Measurements from ENCODE around the gene PDS5A. TPM values are rescaled to one million over a fixed set of nuclear protein-coding genes. Genes with fewer than 3 reads are reported as not detected.
"Not testable (repeated sequence)": the region's sequence is repeated elsewhere in the genome, so short reads cannot be mapped to it uniquely, and the experiment has no call there.

The PDS5A gene, protein sequence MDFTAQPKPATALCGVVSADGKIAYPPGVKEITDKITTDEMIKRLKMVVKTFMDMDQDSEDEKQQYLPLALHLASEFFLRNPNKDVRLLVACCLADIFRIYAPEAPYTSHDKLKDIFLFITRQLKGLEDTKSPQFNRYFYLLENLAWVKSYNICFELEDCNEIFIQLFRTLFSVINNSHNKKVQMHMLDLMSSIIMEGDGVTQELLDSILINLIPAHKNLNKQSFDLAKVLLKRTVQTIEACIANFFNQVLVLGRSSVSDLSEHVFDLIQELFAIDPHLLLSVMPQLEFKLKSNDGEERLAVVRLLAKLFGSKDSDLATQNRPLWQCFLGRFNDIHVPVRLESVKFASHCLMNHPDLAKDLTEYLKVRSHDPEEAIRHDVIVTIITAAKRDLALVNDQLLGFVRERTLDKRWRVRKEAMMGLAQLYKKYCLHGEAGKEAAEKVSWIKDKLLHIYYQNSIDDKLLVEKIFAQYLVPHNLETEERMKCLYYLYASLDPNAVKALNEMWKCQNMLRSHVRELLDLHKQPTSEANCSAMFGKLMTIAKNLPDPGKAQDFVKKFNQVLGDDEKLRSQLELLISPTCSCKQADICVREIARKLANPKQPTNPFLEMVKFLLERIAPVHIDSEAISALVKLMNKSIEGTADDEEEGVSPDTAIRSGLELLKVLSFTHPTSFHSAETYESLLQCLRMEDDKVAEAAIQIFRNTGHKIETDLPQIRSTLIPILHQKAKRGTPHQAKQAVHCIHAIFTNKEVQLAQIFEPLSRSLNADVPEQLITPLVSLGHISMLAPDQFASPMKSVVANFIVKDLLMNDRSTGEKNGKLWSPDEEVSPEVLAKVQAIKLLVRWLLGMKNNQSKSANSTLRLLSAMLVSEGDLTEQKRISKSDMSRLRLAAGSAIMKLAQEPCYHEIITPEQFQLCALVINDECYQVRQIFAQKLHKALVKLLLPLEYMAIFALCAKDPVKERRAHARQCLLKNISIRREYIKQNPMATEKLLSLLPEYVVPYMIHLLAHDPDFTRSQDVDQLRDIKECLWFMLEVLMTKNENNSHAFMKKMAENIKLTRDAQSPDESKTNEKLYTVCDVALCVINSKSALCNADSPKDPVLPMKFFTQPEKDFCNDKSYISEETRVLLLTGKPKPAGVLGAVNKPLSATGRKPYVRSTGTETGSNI (N-terminal part only)
- 10 to 100 TPM; 80.1 to 99.9 (median 99.8) TPM for total RNA-seq
- total RNA-seq (2013): 110 TPM

- peak; percentile 85 to 96 (median 88) for ATAC-seq
- Histone ChIP-seq H3K36me3 (ENCODE audit: control insufficient read depth, insufficient read depth, low read length) (peaks cover 19% of the 10 kb centered on the region), H3K27me3 (ENCODE audit: control insufficient read depth, insufficient read depth, low read length) (no peaks in the 10 kb centered on the region), H3K27ac (ENCODE audit: low read length) (peak within 1 kb of the TSS; percentile 75), H3K4me1 (ENCODE audit: control insufficient read depth, insufficient read depth, low read length) (peaks cover 13% of the 10 kb centered on the region), H3K4me3 (ENCODE audit: low read length) (peak within 1 kb of the TSS; percentile 70), H3K9me3 (ENCODE audit: control insufficient read depth, insufficient read depth, low read length) (no peaks in the 10 kb centered on the region)
- WGBS (ENCODE audit: insufficient coverage): under 1% methylated on average over 117 of the region's 117 CpGs
- TF ChIP-seq CTCF (IDR thresholded peaks at IDR 0.05): peak; percentile 80
- Mint-ChIP-seq H3K36me3 (no peaks in the 10 kb centered on the region), H3K4me1 (peaks cover 27 to 31% of the 10 kb centered on the region in 2 donors), H3K9me3 (no peaks in the 10 kb centered on the region), H3K4me3 (peak within 1 kb of the TSS; percentile 90), H3K27me3 (ENCODE audit: low read depth in 2 of 2) (no peaks in the 10 kb centered on the region), H3K27ac (peak within 1 kb of the TSS; percentile 86 to 88)
- intact Hi-C loops (cut with micrococcal nuclease): loop anchor here (1.0 to 10.0 kb wide), 5 partner anchors 73 to 450 kb away; partner anchors contain the start of genes N4BP2, SMIM14 and UGDH
- DNase-seq: peak; percentile 86 to 96
Observed at GRCh38 chr4:39977489-39978377, at the start of gene PDS5A. TSS of gene PDS5A (minus strand) at chr4:39977911. CDS start at chr4:39976577, 1,334 bp downstream.

DNA sequence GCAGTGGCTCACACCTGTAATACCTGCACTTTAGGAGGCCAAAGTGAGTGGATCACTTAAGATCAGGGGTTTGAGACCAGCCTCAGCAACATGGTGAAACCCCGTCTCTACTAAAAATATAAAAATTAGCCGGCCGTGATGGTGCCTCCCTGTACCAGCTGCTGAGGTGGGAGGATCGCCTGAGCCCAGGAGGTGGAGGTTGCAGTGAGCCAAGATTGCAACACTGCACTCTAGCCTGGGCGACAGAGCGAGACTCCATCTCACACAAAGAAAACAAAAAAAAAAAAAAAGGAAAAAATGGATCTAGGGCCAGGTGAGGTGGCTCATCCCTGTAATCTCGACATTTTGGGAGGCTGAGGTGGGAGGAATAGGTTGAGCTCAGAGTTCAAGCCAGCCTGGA lies 46.3 kb upstream of the PDS5A start:
- H3K4me3 Mint-ChIP-seq; H3K4me1 Mint-ChIP-seq; H3K27me3 Mint-ChIP-seq (ENCODE audit: low read depth in 2 of 2); H3K9me3 ChIP-seq (ENCODE audit: control insufficient read depth, insufficient read depth, low read length); H3K36me3 Mint-ChIP-seq; H3K4me1 ChIP-seq (ENCODE audit: control insufficient read depth, insufficient read depth, low read length); H3K27ac Mint-ChIP-seq; H3K9me3 Mint-ChIP-seq; H3K27ac ChIP-seq (ENCODE audit: low read length); ATAC-seq; H3K36me3 ChIP-seq (ENCODE audit: control insufficient read depth, insufficient read depth, low read length); H3K27me3 ChIP-seq (ENCODE audit: control insufficient read depth, insufficient read depth, low read length); intact Hi-C loops (cut with micrococcal nuclease); H3K4me3 ChIP-seq (ENCODE audit: low read length); DNase-seq: not testable (repeated sequence)
- WGBS (ENCODE audit: insufficient coverage): 82% methylated on average over 5 of the region's 7 CpGs

DNA sequence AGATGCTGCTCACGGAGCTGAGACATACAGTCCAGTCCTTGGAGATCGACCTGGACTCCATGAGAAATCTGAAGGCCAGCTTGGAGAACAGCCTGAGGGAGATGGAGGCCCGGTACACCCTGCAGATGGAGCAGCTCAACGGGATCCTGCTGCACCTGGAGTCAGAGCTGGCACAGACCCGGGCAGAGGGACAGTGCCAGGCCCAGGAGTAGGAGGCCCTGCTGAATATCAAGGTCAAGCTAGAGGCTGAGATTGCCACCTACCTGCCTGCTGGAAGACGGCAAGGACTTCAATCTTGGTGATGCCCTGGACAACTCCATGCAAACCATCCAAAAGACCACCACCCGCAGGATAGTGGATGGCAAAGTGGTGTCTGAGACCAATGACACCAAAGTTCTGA lies 43.4 kb upstream of the PDS5A start:
- H3K9me3 Mint-ChIP-seq; H3K9me3 ChIP-seq (ENCODE audit: control insufficient read depth, insufficient read depth, low read length); H3K27me3 Mint-ChIP-seq (ENCODE audit: low read depth in 2 of 2); H3K4me3 ChIP-seq (ENCODE audit: low read length); H3K27me3 ChIP-seq (ENCODE audit: control insufficient read depth, insufficient read depth, low read length); H3K36me3 ChIP-seq (ENCODE audit: control insufficient read depth, insufficient read depth, low read length); H3K4me1 ChIP-seq (ENCODE audit: control insufficient read depth, insufficient read depth, low read length); H3K4me3 Mint-ChIP-seq; ATAC-seq; H3K4me1 Mint-ChIP-seq; H3K27ac Mint-ChIP-seq; DNase-seq; intact Hi-C loops (cut with micrococcal nuclease); H3K27ac ChIP-seq (ENCODE audit: low read length); H3K36me3 Mint-ChIP-seq: not testable (repeated sequence)
- 90% methylated on average over 7 of the region's 7 CpGs for WGBS (ENCODE audit: insufficient coverage)

DNA sequence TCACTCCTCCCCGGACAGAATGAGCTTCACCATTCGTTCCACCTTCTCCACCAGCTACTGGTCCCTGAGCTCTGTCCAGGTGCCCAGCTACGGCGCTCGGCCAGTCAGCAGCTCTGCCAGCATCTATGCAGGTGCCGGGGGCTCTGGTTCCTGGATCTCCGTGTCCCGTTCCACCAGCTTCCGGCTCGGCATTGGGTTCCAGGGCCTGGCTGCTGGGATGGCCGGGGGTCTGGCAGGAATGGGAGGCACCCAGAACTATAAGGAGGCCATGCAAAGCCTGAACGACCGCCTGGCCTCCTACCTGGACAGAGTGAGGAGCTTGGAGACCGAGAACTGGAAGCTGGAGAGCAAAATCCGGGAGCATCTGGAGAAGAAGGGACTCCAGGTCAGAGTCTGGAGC lies 42.5 kb upstream of the PDS5A start:
- Histone ChIP-seq H3K27me3 (ENCODE audit: control insufficient read depth, insufficient read depth, low read length) (no peaks in the 10 kb centered on the region), H3K9me3 (ENCODE audit: control insufficient read depth, insufficient read depth, low read length) (no peaks in the 10 kb centered on the region), H3K36me3 (ENCODE audit: control insufficient read depth, insufficient read depth, low read length) (no peaks in the 10 kb centered on the region), H3K27ac (ENCODE audit: low read length) (no peak overlapping the region), H3K4me3 (ENCODE audit: low read length) (no peak overlapping the region), H3K4me1 (ENCODE audit: control insufficient read depth, insufficient read depth, low read length) (no peaks in the 10 kb centered on the region)
- Mint-ChIP-seq H3K36me3 (no peaks in the 10 kb centered on the region), H3K4me1 (no peaks in the 10 kb centered on the region), H3K4me3 (no peak overlapping the region), H3K27me3 (ENCODE audit: low read depth in 2 of 2) (no peaks in the 10 kb centered on the region), H3K9me3 (no peaks in the 10 kb centered on the region), H3K27ac (no peak overlapping the region)
- no peak for TF ChIP-seq CTCF (IDR thresholded peaks at IDR 0.05)
- no peak for DNase-seq
- ATAC-seq: no peak
- WGBS (ENCODE audit: insufficient coverage): 89% methylated on average over 15 of the region's 15 CpGs
- intact Hi-C loops (cut with micrococcal nuclease): no loop called here
